T-helper 1 cell treated with Interleukin-12 subunit alpha and Interleukin-12 subunit beta and Interleukin-4 antibody, amounts not matched to agents 30 μg/mL and 1 μg/mL, for 36 hours (primary cell): Measurements from ENCODE around the gene SORT1.
"Not testable (repeated sequence)": the region's sequence is repeated elsewhere in the genome, so short reads cannot be mapped to it uniquely, and the experiment has no call there.

Experiments
- H3K27ac Mint-ChIP-seq: one replicate; pipeline ENCODE4 v1.8.0; 2021; ENCODE audit warnings: mild to moderate bottlenecking, mixed read lengths
- H3K27me3 Mint-ChIP-seq: one replicate; pipeline ENCODE4 v1.8.0; 2021; ENCODE audit warnings: low read depth, mixed read lengths
- H3K36me3 Mint-ChIP-seq: one replicate; pipeline ENCODE4 v1.8.0; 2021; ENCODE audit warnings: low read depth, mixed read lengths
- H3K4me1 Mint-ChIP-seq: one replicate; pipeline ENCODE4 v1.8.0; 2021; ENCODE audit warnings: low read depth, mixed read lengths
- H3K4me3 Mint-ChIP-seq: one replicate; pipeline ENCODE4 v1.8.0; 2021; ENCODE audit warnings: mild to moderate bottlenecking, moderate library complexity, mixed read lengths
- H3K9me3 Mint-ChIP-seq: one replicate; pipeline ENCODE4 v1.8.0; 2021; ENCODE audit warnings: mixed read lengths

Gene SORT1

GRCh38 chr1:109397581-109398342, at the start of gene SORT1:
SORT1 (minus strand) TSS chr1:109397918; CDS start chr1:109397892, 26 bp downstream.
- Mint-ChIP-seq H3K4me1 (peaks cover 9% of the 10 kb centered on the region), H3K4me3 (peak within 1 kb of the TSS; percentile 84), H3K27me3 (peaks cover 57% of the 10 kb centered on the region), H3K9me3 (no peaks in the 10 kb centered on the region), H3K36me3 (peaks cover 12% of the 10 kb centered on the region), H3K27ac (no peak within 1 kb of the TSS)

GRCh38 chr1:109445949-109446695, 48.4 kb upstream of the SORT1 start:
- H3K27ac Mint-ChIP-seq, H3K4me1 Mint-ChIP-seq, H3K36me3 Mint-ChIP-seq, H3K4me3 Mint-ChIP-seq, H3K9me3 Mint-ChIP-seq: not testable (repeated sequence)
- H3K27me3 Mint-ChIP-seq = peaks cover 34% of the 10 kb centered on the region

GRCh38 chr1:109444346-109444745, 46.6 kb upstream of the SORT1 start:
- Mint-ChIP-seq H3K27ac (no peak overlapping the region), H3K4me3 (no peak overlapping the region), H3K9me3 (no peaks in the 10 kb centered on the region), H3K4me1 (peaks cover 1% of the 10 kb centered on the region), H3K27me3 (peaks cover 19% of the 10 kb centered on the region), H3K36me3 (no peaks in the 10 kb centered on the region)

GRCh38 chr1:109443476-109443875, 45.8 kb upstream of the SORT1 start:
- no peaks in the 10 kb centered on the region for H3K9me3 Mint-ChIP-seq
- H3K4me1 Mint-ChIP-seq = peaks cover 1% of the 10 kb centered on the region
- H3K36me3 Mint-ChIP-seq = no peaks in the 10 kb centered on the region
- peaks cover 15% of the 10 kb centered on the region for H3K27me3 Mint-ChIP-seq
- no peak overlapping the region for H3K4me3 Mint-ChIP-seq
- no peak overlapping the region for H3K27ac Mint-ChIP-seq

- Mint-ChIP-seq H3K27me3 (peaks cover 5% of the 10 kb centered on the region), H3K36me3 (no peaks in the 10 kb centered on the region), H3K4me1 (peaks cover 1% of the 10 kb centered on the region), H3K4me3 (no peak overlapping the region), H3K27ac (no peak overlapping the region), H3K9me3 (no peaks in the 10 kb centered on the region)
These were observed 43.4 kb upstream of the SORT1 start for GRCh38 chr1:109441069-109441468.

- H3K27ac Mint-ChIP-seq = no peak overlapping the region
- no peaks in the 10 kb centered on the region for H3K9me3 Mint-ChIP-seq
- no peaks in the 10 kb centered on the region for H3K36me3 Mint-ChIP-seq
- H3K4me3 Mint-ChIP-seq = no peak overlapping the region
- H3K4me1 Mint-ChIP-seq = no peaks in the 10 kb centered on the region
- no peaks in the 10 kb centered on the region for H3K27me3 Mint-ChIP-seq
These were observed 41.1 kb upstream of the SORT1 start for GRCh38 chr1:109438798-109439297.

- Mint-ChIP-seq H3K4me1 (no peaks in the 10 kb centered on the region), H3K4me3 (no peak overlapping the region), H3K36me3 (no peaks in the 10 kb centered on the region), H3K9me3 (peaks cover 5% of the 10 kb centered on the region), H3K27me3 (peaks cover 21% of the 10 kb centered on the region), H3K27ac (no peak overlapping the region)
These were observed 36.8 kb upstream of the SORT1 start for GRCh38 chr1:109434484-109434883.

GRCh38 chr1:109433322-109433721, 35.6 kb upstream of the SORT1 start:
- H3K4me3 Mint-ChIP-seq = no peak overlapping the region
- H3K27ac Mint-ChIP-seq = no peak overlapping the region

GRCh38 chr1:109432336-109432735, 34.6 kb upstream of the SORT1 start:
- Mint-ChIP-seq H3K9me3 (peaks cover 5% of the 10 kb centered on the region), H3K4me3 (no peak overlapping the region), H3K27me3 (peaks cover 21% of the 10 kb centered on the region), H3K4me1 (peaks cover 9% of the 10 kb centered on the region), H3K27ac (no peak overlapping the region), H3K36me3 (peaks cover 2% of the 10 kb centered on the region)

More at GRCh38 chr1:109433322-109433721, 35.6 kb upstream of the SORT1 start:
- Mint-ChIP-seq H3K27me3 (peaks cover 21% of the 10 kb centered on the region), H3K9me3 (peaks cover 5% of the 10 kb centered on the region), H3K36me3 (peaks cover 2% of the 10 kb centered on the region), H3K4me1 (peaks cover 6% of the 10 kb centered on the region)

GRCh38 chr1:109427171-109427467, 29.4 kb upstream of the SORT1 start:
- peak overlapping the region; percentile 96 for H3K4me3 Mint-ChIP-seq
- H3K9me3 Mint-ChIP-seq = no peaks in the 10 kb centered on the region
- H3K27ac Mint-ChIP-seq = peak overlapping the region; percentile 97
- peaks cover 16% of the 10 kb centered on the region for H3K27me3 Mint-ChIP-seq
- H3K4me1 Mint-ChIP-seq = peaks cover 31% of the 10 kb centered on the region
- H3K36me3 Mint-ChIP-seq = peaks cover 26% of the 10 kb centered on the region

GRCh38 chr1:109426281-109427170, 28.8 kb upstream of the SORT1 start, which contains the start of gene PSMA5:
PSMA5 (minus strand) TSS chr1:109426448; CDS start chr1:109426330, 118 bp downstream.
- H3K4me1 Mint-ChIP-seq = peaks cover 31% of the 10 kb centered on the region
- peak within 1 kb of the TSS; percentile 96 for H3K4me3 Mint-ChIP-seq

GRCh38 chr1:109425391-109426280, 27.9 kb upstream of the SORT1 start:
- peak overlapping the region; percentile 97 for H3K27ac Mint-ChIP-seq
- H3K9me3 Mint-ChIP-seq = no peaks in the 10 kb centered on the region
- peaks cover 4% of the 10 kb centered on the region for H3K27me3 Mint-ChIP-seq
- H3K4me1 Mint-ChIP-seq = peaks cover 31% of the 10 kb centered on the region
- peaks cover 26% of the 10 kb centered on the region for H3K36me3 Mint-ChIP-seq
- peak overlapping the region; percentile 96 for H3K4me3 Mint-ChIP-seq

More at GRCh38 chr1:109426281-109427170, 28.8 kb upstream of the SORT1 start, which contains the start of gene PSMA5:
- H3K9me3 Mint-ChIP-seq = no peaks in the 10 kb centered on the region
- H3K27ac Mint-ChIP-seq = peak within 1 kb of the TSS; percentile 97
- peaks cover 12% of the 10 kb centered on the region for H3K27me3 Mint-ChIP-seq
- peaks cover 26% of the 10 kb centered on the region for H3K36me3 Mint-ChIP-seq

GRCh38 chr1:109423498-109423897, 25.8 kb upstream of the SORT1 start:
- H3K4me3 Mint-ChIP-seq = peak overlapping the region; percentile 32
- H3K27me3 Mint-ChIP-seq = no peaks in the 10 kb centered on the region
- peaks cover 26% of the 10 kb centered on the region for H3K4me1 Mint-ChIP-seq
- no peaks in the 10 kb centered on the region for H3K9me3 Mint-ChIP-seq
- H3K36me3 Mint-ChIP-seq = peaks cover 32% of the 10 kb centered on the region
- H3K27ac Mint-ChIP-seq = peak overlapping the region; percentile 55
